Calu3 (cell line): ENCODE data around the gene EGLN1. TPM values are rescaled to one million over a fixed set of nuclear protein-coding genes. Genes with fewer than 3 reads are reported as not detected.
A peak's percentile ranks its signal among the peaks of the same experiment; 100 is the strongest.

Source experiments
- BruUV-seq: library from RNA; stranded (reverse); fragments of 400-500 nt; replicated peaks from 2 replicates; lab custom pipeline; 2021; lab: Mats Ljungman, UMichigan
- CTCF ChIA-PET: fragments of 300-600 bp; sonication (Branson Sonifier 250); formaldehyde crosslinking; loops from one replicate; lab custom pipeline; 2022; ENCODE audit warnings: antibody characterized with exemption; lab: Charles Lee
- DNase-seq: peaks from one replicate; pipeline ENCODE4 v3.0.0; 2022
- H3K27ac Mint-ChIP-seq: one replicate; pipeline ENCODE4 v1.8.0; 2022; ENCODE audit warnings: mixed read lengths; ENCODE audit not compliant: unreplicated experiment
- H3K27me3 Mint-ChIP-seq: one replicate; pipeline ENCODE4 v1.8.0; 2022; ENCODE audit warnings: mixed read lengths; ENCODE audit not compliant: unreplicated experiment
- H3K36me3 Mint-ChIP-seq: one replicate; pipeline ENCODE4 v1.8.0; 2022; ENCODE audit warnings: mild to moderate bottlenecking, moderate library complexity, mixed read lengths; ENCODE audit not compliant: insufficient read depth, unreplicated experiment
- H3K4me1 Mint-ChIP-seq: one replicate; pipeline ENCODE4 v1.8.0; 2022; ENCODE audit warnings: mild to moderate bottlenecking, low read depth, mixed read lengths; ENCODE audit not compliant: unreplicated experiment
- H3K4me3 Mint-ChIP-seq: one replicate; pipeline ENCODE4 v1.8.0; 2022; ENCODE audit warnings: mild to moderate bottlenecking, low read depth, moderate library complexity, mixed read lengths; ENCODE audit not compliant: unreplicated experiment
- H3K9me3 Mint-ChIP-seq: one replicate; pipeline ENCODE4 v1.8.0; 2022; ENCODE audit warnings: low read depth, mixed read lengths; ENCODE audit not compliant: unreplicated experiment
- CTCF ChIP-seq: fragments of 200-600 bp; IDR thresholded peaks from one replicate; pipeline ENCODE4 v1.8.0; 2022; ENCODE audit warnings: antibody characterized with exemption; ENCODE audit not compliant: unreplicated experiment
- intact Hi-C: fragments of 100-400 bp; cut with micrococcal nuclease; formaldehyde crosslinking; loops from one replicate; pipeline ENCODE4 v1.10.0; 2022; ENCODE audit not compliant: unreplicated experiment
- total RNA-seq: library from RNA; stranded (reverse); gene quantifications from 2 replicates; pipeline ENCODE4 v1.2.3, GENCODE V29; 2022

Gene EGLN1
- total RNA-seq, 1 experiment from 2014 or later: 34.9 TPM

DNA sequence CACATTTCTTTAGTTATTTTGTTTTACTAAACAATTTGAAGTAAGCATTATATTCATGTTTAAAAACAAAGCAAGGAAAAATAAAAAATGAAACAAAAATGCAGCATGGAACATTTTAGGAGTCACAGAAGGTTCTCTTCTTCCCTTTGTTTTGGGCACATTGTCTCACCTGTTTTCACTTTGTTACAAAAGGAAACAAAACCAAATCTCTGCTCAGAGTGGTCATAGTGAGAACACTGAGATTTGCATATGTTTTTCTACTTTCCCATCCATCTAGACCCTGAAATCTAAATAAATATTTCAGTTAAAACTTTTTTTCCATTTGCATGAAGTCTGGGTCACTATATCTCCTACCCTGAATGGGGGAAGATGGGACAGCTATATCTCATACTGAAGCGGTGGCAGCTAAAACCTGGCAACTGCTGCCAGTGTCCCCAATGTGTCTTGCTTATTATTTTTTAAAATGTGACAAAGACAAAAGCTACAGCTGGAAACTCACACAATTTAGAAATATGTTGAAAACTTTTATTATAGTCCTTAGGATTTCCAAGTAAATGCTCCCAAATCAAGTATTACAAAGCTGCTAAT, 87.9 kb downstream of the EGLN1 start:
- intact Hi-C loops: loop anchor here (2.0 kb wide), 1 partner anchor 91 kb away; no protein-coding TSS in a partner anchor
- no peak for TF ChIP-seq CTCF
- Mint-ChIP-seq H3K9me3 (no peaks in the 10 kb centered on the region), H3K4me3 (peak overlapping the region; percentile 100), H3K27ac (no peak overlapping the region), H3K4me1 (peaks cover 26% of the 10 kb centered on the region), H3K36me3 (peaks cover 50% of the 10 kb centered on the region), H3K27me3 (no peaks in the 10 kb centered on the region)
- DNase-seq: no peak
- CTCF ChIA-PET: interaction anchor here (1.2 kb wide), 1 partner anchor 93 kb away, joined by 3 read pairs; no protein-coding TSS in a partner anchor
- no TSS peak for BruUV-seq

GRCh38 chr1:231332761-231333160, 89.3 kb downstream of the EGLN1 start:
- no TSS peak for BruUV-seq
- no peaks in the 10 kb centered on the region for H3K9me3 Mint-ChIP-seq
- no peak overlapping the region for H3K4me3 Mint-ChIP-seq
- TF ChIP-seq CTCF: no peak
- no peaks in the 10 kb centered on the region for H3K27me3 Mint-ChIP-seq
- DNase-seq: no peak
- peaks cover 36% of the 10 kb centered on the region for H3K36me3 Mint-ChIP-seq
- intact Hi-C loops: no loop called here
- H3K4me1 Mint-ChIP-seq: peaks cover 21% of the 10 kb centered on the region
- CTCF ChIA-PET: no interaction called here
- no peak overlapping the region for H3K27ac Mint-ChIP-seq

- no peak for TF ChIP-seq CTCF
- H3K27ac Mint-ChIP-seq: no peak overlapping the region
- CTCF ChIA-PET: no interaction called here
- H3K4me3 Mint-ChIP-seq: no peak overlapping the region
- no TSS peak for BruUV-seq
- no peaks in the 10 kb centered on the region for H3K4me1 Mint-ChIP-seq
- H3K36me3 Mint-ChIP-seq: peaks cover 4% of the 10 kb centered on the region
- intact Hi-C loops: loop anchor here (10.0 kb wide), 1 partner anchor 355 kb away; the partner anchor contains the start of genes ARV1 and TTC13
- H3K9me3 Mint-ChIP-seq: no peaks in the 10 kb centered on the region
- H3K27me3 Mint-ChIP-seq: no peaks in the 10 kb centered on the region
- DNase-seq: no peak
These were observed 92.6 kb downstream of the EGLN1 start for GRCh38 chr1:231329483-231329882.

- CTCF ChIA-PET: interaction anchor here (0.6 kb wide), 1 partner anchor 113 kb away, joined by 3 read pairs; no protein-coding TSS in a partner anchor
- no peaks in the 10 kb centered on the region for H3K27me3 Mint-ChIP-seq
- BruUV-seq: no TSS peak
These were observed 94.5 kb downstream of the EGLN1 start for GRCh38 chr1:231327617-231328016.

More at GRCh38 chr1:231327617-231328016, 94.5 kb downstream of the EGLN1 start:
- TF ChIP-seq CTCF: no peak
- DNase-seq: no peak
- intact Hi-C loops: loop anchor here (10.0 kb wide), 1 partner anchor 353 kb away; the partner anchor contains the start of genes ARV1 and TTC13
- Mint-ChIP-seq H3K27ac (no peak overlapping the region), H3K36me3 (no peaks in the 10 kb centered on the region), H3K4me3 (no peak overlapping the region), H3K4me1 (no peaks in the 10 kb centered on the region), H3K9me3 (no peaks in the 10 kb centered on the region)
